Measurements from ENCODE around the gene ID1.
"Not testable (repeated sequence)": the region's sequence is repeated elsewhere in the genome, so short reads cannot be mapped to it uniquely, and the experiment has no call there.

The ID1 gene

DNA sequence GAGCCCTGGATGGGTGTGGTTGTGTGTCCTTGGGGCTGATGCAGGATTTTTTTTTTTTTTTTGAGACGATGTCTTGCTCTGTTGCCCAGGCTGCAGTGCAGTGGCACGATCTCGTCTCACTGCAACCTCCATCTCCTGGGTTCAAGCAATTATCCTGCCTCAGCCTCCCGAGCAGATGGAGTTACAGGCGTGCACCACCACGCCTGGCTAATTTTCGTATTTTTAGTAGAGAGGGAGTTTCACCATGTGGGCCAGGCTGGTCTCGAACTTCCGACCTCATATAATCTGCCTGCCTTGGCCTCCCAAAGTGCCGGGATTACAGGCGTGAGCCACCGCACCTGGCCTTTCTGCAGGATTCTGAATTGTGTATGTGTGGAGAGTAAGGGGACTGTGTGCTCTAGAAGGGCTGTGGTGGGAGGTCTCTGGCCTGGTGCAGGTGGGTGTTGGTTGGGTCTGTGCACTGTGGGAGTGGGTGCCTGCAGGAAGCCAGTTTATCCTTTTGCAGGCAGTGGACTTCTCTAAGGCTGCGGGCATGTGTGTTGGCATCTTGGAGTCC is 11.0 kb upstream of the ID1 start:
- Histone ChIP-seq H3K4me1 (ENCODE audit: control insufficient read depth in 1 of 2, insufficient read depth in 2 of 2, low read length in 2 of 2) (peaks cover 0 to 3% of the 10 kb centered on the region in 2 donors), H3K4me3 (ENCODE audit: low read depth in 1 of 2, low read length in 2 of 2) (no peak overlapping the region), H3K9me3 (ENCODE audit: control insufficient read depth in 1 of 2, low read length in 2 of 2) (no peaks in the 10 kb centered on the region), H3K27ac (ENCODE audit: low read length) (peak overlapping the region; percentile 40), H3K27me3 (ENCODE audit: low read depth, low read length) (no peaks in the 10 kb centered on the region), H3K36me3 (ENCODE audit: control insufficient read depth in 1 of 2, insufficient read depth in 2 of 2, low read length in 2 of 2) (no peaks in the 10 kb centered on the region)

DNA sequence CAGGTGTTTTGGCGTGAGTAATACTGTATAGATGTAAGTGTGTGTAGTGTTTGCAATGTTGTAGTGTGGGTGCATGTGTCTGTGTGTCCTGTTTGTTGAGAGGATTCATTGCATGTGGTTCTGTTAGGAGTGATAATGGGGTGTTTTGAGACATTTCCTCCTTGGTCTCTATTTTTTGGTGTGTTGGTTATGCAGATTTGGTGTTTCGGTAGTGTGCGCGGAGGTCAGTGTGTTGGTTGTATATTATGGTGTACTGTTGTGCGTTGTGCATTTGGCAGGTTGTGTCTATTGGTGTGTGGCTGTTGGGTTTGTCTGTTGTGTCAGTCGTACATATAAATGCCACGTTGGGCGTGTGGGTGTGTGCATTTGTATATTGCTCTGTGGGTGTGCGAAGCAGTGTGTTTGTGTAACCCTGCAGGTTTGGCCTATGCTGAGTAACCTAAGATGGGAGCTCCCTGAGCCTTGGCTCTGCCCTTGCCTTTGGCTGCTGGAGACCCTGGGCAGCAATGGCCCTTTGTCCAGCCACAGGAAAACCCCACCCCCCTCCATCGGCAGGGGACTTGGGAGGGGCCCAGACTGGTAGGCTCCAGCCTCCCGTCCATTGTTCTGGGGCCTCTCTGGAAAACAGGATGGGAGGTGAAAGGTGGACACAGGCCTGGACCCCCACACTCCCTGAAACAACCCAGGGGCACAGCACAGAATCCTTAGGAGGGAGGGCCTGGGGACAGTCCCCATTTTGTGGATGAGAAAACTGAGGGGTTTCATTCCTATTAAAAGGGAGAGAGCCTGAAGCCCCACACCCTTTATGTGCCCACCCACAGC is 10.3 kb upstream of the ID1 start:
- H3K4me1 ChIP-seq (ENCODE audit: control insufficient read depth in 1 of 2, insufficient read depth in 2 of 2, low read length in 2 of 2): peaks cover 0 to 3% of the 10 kb centered on the region in 2 donors
- no peak overlapping the region for H3K4me3 ChIP-seq (ENCODE audit: low read depth in 1 of 2, low read length in 2 of 2)
- no peaks in the 10 kb centered on the region for H3K36me3 ChIP-seq (ENCODE audit: control insufficient read depth in 1 of 2, insufficient read depth in 2 of 2, low read length in 2 of 2)
- peak overlapping the region; percentile 57 for H3K27ac ChIP-seq (ENCODE audit: low read length)
- no peaks in the 10 kb centered on the region for H3K27me3 ChIP-seq (ENCODE audit: low read depth, low read length)
- no peaks in the 10 kb centered on the region for H3K9me3 ChIP-seq (ENCODE audit: control insufficient read depth in 1 of 2, low read length in 2 of 2)

DNA sequence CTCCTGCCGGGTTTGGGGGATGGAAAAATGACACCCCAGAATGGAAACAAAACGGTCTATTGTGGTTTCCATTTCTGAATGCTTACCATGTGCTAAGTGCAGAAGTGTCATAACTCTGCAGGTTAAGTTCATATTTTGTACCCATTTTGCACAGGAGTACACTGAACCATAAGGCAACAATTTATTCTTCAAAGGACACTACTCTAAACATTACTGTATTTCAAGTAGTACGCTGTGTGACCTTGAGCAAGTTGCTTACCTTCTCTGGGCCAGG is 9.8 kb upstream of the ID1 start:
- Histone ChIP-seq H3K27ac (ENCODE audit: low read length) (peak overlapping the region; percentile 57), H3K36me3 (ENCODE audit: control insufficient read depth in 1 of 2, insufficient read depth in 2 of 2, low read length in 2 of 2) (no peaks in the 10 kb centered on the region), H3K9me3 (ENCODE audit: control insufficient read depth in 1 of 2, low read length in 2 of 2) (no peaks in the 10 kb centered on the region), H3K4me1 (ENCODE audit: control insufficient read depth in 1 of 2, insufficient read depth in 2 of 2, low read length in 2 of 2) (peaks cover 0 to 3% of the 10 kb centered on the region in 2 donors), H3K27me3 (ENCODE audit: low read depth, low read length) (no peaks in the 10 kb centered on the region), H3K4me3 (ENCODE audit: low read depth in 1 of 2, low read length in 2 of 2) (no peak overlapping the region)

DNA sequence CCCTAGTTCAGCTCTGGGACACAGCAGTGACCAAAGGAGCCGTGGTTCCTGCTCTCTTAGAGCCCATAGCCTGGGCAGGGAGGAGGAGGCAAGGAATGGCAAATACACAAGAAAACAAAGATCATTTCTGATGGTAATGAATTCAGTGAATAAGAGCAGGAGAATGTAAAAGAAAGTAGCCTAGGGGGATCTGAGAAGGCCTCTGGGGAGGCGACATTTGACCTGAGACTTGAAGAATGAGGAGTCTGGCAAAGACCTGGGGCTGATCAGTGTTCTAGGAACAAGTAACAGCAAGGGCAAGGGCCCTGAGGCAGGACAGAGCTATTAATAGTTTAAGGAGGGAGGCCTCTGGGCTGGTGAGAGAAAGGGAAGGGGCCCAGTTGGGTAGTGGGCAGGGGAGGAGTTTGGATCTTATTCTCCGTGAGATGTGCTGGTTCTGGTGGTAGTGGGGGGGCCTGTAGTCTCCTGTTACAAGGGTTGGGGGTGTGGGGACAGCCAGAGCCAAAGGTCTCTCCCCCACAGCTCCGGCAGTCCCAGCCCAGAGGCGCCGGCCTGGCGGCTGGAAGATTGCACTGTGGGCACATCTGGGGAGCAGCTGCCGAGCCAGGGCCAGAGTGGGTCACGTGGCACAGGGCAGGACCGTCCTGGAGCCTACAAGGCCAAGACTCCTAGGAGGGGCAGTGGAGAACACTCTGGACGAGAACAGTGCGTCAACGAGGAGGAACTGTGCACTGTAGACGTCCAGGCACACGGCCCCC is 9.3 kb upstream of the ID1 start:
- peak overlapping the region; percentile 57 for H3K27ac ChIP-seq (ENCODE audit: low read length)
- peaks cover 0 to 3% of the 10 kb centered on the region in 2 donors for H3K4me1 ChIP-seq (ENCODE audit: control insufficient read depth in 1 of 2, insufficient read depth in 2 of 2, low read length in 2 of 2)
- no peaks in the 10 kb centered on the region for H3K9me3 ChIP-seq (ENCODE audit: control insufficient read depth in 1 of 2, low read length in 2 of 2)
- no peaks in the 10 kb centered on the region for H3K27me3 ChIP-seq (ENCODE audit: low read depth, low read length)
- H3K4me3 ChIP-seq (ENCODE audit: low read depth in 1 of 2, low read length in 2 of 2): no peak overlapping the region
- H3K36me3 ChIP-seq (ENCODE audit: control insufficient read depth in 1 of 2, insufficient read depth in 2 of 2, low read length in 2 of 2): no peaks in the 10 kb centered on the region

DNA sequence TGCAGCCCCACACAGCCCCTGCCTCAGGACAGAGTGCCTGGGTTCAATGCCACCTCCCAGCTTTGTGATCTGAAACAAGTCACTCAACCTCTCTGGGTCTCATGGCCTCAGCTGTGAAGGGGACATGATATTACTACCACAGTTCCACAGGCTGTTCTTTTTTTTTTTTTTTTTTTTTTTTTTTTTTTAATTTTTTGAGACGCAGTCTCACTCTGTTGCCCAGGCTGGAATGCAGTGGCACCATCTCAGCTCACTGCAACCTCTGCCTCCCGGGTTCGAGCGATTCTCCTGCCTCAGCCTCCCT is 8.7 kb upstream of the ID1 start:
- H3K36me3 ChIP-seq (ENCODE audit: control insufficient read depth in 1 of 2, insufficient read depth in 2 of 2, low read length in 2 of 2); H3K4me1 ChIP-seq (ENCODE audit: control insufficient read depth in 1 of 2, insufficient read depth in 2 of 2, low read length in 2 of 2); H3K27me3 ChIP-seq (ENCODE audit: low read depth, low read length); H3K9me3 ChIP-seq (ENCODE audit: control insufficient read depth in 1 of 2, low read length in 2 of 2); H3K4me3 ChIP-seq (ENCODE audit: low read depth in 1 of 2, low read length in 2 of 2); H3K27ac ChIP-seq (ENCODE audit: low read length): not testable (repeated sequence)

DNA sequence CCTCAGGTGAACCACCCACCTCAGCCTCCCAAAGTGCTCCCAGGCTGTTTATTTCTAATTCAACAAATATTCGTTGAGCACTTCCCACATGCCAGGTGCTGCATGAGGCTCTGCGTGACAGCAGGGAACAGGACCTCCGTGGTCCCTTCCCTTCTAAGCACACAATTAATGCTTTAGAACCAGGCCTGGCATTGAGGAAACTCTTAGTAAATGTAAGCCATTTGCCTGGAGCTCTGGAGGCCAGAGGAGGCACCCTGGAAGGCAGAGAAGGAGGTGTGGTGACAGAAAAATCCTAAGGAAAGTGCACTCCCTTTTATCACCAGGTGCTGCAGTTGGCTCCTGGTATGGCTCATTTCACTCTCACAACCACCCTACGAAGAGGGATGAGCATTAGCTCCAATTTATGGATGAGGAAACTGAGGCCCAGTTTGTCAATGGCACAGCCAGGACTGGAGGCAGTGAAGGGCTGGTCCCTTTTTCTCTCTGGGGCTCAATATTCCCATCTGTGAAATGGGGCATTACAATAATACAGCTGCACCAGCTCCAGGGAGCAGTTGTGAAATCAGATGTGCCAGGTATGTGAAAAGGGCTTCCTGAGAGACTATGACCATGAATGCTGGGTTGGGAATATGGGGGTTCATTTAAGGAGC is 8.1 kb upstream of the ID1 start:
- H3K27me3 ChIP-seq (ENCODE audit: low read depth, low read length): no peaks in the 10 kb centered on the region
- no peaks in the 10 kb centered on the region for H3K36me3 ChIP-seq (ENCODE audit: control insufficient read depth in 1 of 2, insufficient read depth in 2 of 2, low read length in 2 of 2)
- H3K4me1 ChIP-seq (ENCODE audit: control insufficient read depth in 1 of 2, insufficient read depth in 2 of 2, low read length in 2 of 2): peaks cover 0 to 3% of the 10 kb centered on the region in 2 donors
- H3K27ac ChIP-seq (ENCODE audit: low read length): peak overlapping the region; percentile 23
- no peaks in the 10 kb centered on the region for H3K9me3 ChIP-seq (ENCODE audit: control insufficient read depth in 1 of 2, low read length in 2 of 2)
- no peak overlapping the region for H3K4me3 ChIP-seq (ENCODE audit: low read depth in 1 of 2, low read length in 2 of 2)

DNA sequence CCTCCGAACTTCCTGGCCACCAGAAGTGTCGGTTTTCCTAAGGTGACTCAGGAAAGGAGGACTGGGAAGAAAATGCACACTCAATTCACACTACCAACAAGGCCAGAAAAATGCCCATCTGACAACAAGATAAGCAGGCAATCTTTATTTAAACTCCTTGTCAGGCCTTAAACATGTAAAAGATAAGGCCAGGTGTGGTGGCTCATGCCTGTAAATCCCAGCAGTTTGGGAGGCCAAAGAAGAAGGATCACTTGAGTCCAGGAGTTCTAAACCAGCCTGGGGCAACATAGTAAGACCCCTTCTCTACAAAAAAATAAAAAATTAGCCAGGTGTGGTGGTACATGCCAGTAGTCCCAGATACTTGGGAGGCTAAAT is 7.6 kb upstream of the ID1 start:
- H3K4me1 ChIP-seq (ENCODE audit: control insufficient read depth in 1 of 2, insufficient read depth in 2 of 2, low read length in 2 of 2): peaks cover 0 to 3% of the 10 kb centered on the region in 2 donors

DNA sequence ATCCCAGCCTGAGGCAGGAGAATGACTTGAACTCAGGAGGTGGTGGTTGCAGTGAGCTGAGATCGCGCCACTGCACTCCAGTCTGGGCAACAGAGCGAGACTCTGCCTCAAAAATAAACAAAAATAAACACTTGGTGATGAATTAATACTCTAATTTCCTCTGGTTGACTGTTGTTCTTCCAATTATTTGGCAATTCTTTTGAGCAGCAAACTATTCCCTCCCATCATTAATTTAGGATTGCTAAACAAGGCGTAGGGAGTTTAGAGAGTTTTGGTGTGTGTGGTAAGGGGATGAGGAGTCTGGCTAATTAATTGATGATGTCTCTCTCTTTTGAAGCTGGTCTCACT is 2.7 kb upstream of the ID1 start:
- Histone ChIP-seq H3K4me1 (ENCODE audit: control insufficient read depth in 1 of 2, insufficient read depth in 2 of 2, low read length in 2 of 2) (peaks cover 0 to 11% of the 10 kb centered on the region in 2 donors), H3K9me3 (ENCODE audit: control insufficient read depth in 1 of 2, low read length in 2 of 2) (no peaks in the 10 kb centered on the region), H3K4me3 (ENCODE audit: low read depth in 1 of 2, low read length in 2 of 2) (no peak overlapping the region), H3K36me3 (ENCODE audit: control insufficient read depth in 1 of 2, insufficient read depth in 2 of 2, low read length in 2 of 2) (no peaks in the 10 kb centered on the region), H3K27ac (ENCODE audit: low read length) (no peak overlapping the region), H3K27me3 (ENCODE audit: low read depth, low read length) (no peaks in the 10 kb centered on the region)

More for the DNA sequence above, 7.6 kb upstream of the ID1 start:
- Histone ChIP-seq H3K36me3 (ENCODE audit: control insufficient read depth in 1 of 2, insufficient read depth in 2 of 2, low read length in 2 of 2) (no peaks in the 10 kb centered on the region), H3K27ac (ENCODE audit: low read length) (peak overlapping the region; percentile 23), H3K9me3 (ENCODE audit: control insufficient read depth in 1 of 2, low read length in 2 of 2) (no peaks in the 10 kb centered on the region), H3K27me3 (ENCODE audit: low read depth, low read length) (no peaks in the 10 kb centered on the region), H3K4me3 (ENCODE audit: low read depth in 1 of 2, low read length in 2 of 2) (no peak overlapping the region)

DNA sequence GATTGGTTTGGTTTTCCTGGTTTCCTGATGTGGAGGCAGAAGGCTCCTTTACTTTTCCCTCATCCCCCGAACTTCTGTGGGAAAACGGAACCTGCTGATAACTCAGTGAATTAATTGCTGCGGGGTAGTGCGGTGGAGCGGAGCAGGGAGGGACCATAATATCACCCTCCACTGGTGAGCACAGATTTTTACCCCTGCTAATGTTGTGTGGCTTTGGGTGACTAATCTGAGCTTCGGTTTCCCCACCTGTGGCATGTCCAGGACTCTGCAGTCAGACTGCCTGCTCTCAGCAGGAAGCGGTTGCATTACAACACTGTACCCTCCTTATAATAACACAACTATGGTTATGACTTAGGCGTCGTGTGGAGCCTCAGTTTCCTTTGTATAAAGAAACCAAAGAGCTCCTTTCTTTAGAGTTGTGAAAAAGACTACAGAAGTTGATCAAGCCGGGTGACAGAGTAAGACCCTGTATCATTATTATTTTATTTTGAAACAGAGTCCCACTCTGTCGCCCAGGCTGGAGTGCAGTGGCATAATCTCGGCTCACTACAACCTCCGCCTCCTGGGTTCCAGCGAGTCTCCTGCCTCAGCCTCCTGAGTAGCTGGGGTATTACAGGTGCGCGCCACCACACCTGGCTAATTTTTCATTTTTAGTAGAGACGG is 2.2 kb upstream of the ID1 start:
- Histone ChIP-seq H3K27me3 (ENCODE audit: low read depth, low read length) (no peaks in the 10 kb centered on the region), H3K4me1 (ENCODE audit: control insufficient read depth in 1 of 2, insufficient read depth in 2 of 2, low read length in 2 of 2) (peaks cover 0 to 11% of the 10 kb centered on the region in 2 donors), H3K4me3 (ENCODE audit: low read depth in 1 of 2, low read length in 2 of 2) (no peak overlapping the region)

DNA sequence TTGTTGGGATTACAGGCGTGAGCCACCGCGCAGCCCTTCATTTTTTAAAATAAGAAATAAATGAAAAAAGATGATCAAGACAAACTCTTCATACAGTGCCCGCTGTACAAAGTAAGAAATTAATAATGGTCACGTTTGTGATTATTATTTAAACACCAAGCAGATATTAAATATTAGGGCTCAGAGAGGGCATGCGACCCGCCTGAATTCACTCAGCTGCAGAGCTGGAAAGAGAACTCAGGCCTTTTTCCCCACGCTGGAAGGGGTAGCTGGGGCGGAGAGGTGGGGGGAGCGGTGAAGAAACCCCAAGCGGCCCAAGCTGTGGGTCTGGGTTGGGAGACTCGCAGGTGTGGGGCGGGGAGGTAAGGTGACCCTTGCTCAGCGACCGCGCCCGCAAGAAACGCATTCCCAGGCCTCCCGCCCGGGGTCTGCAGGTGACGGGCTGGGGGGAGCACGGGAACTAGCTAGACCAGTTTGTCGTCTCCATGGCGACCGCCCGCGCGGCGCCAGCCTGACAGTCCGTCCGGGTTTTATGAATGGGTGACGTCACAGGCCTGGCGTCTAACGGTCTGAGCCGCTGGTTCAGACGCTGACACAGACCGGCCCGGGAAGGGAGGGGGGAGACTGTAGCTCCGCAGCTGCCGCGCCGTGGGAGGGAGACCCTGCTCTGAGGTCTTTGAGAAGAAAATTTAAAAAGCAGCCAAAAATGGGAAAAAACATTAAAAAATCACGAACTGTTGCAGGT is 1.1 kb upstream of the ID1 start:
- H3K27me3 ChIP-seq (ENCODE audit: low read depth, low read length): no peaks in the 10 kb centered on the region
- H3K9me3 ChIP-seq (ENCODE audit: control insufficient read depth in 1 of 2, low read length in 2 of 2): no peaks in the 10 kb centered on the region
- H3K4me3 ChIP-seq (ENCODE audit: low read depth in 1 of 2, low read length in 2 of 2): peak overlapping the region; percentile 77 to 83
- no peaks in the 10 kb centered on the region for H3K36me3 ChIP-seq (ENCODE audit: control insufficient read depth in 1 of 2, insufficient read depth in 2 of 2, low read length in 2 of 2)
- H3K4me1 ChIP-seq (ENCODE audit: control insufficient read depth in 1 of 2, insufficient read depth in 2 of 2, low read length in 2 of 2): peaks cover 3 to 17% of the 10 kb centered on the region in 2 donors
- H3K27ac ChIP-seq (ENCODE audit: low read length): peak overlapping the region; percentile 88

More for the DNA sequence above, 2.2 kb upstream of the ID1 start:
- no peak overlapping the region for H3K27ac ChIP-seq (ENCODE audit: low read length)
- no peaks in the 10 kb centered on the region for H3K36me3 ChIP-seq (ENCODE audit: control insufficient read depth in 1 of 2, insufficient read depth in 2 of 2, low read length in 2 of 2)
- H3K9me3 ChIP-seq (ENCODE audit: control insufficient read depth in 1 of 2, low read length in 2 of 2): no peaks in the 10 kb centered on the region

Measured in muscle layer of duodenum (tissue), 2 donors.